ENCODE data around the gene PLIN5. TPM values are rescaled to one million over a fixed set of nuclear protein-coding genes. Genes with fewer than 3 reads are reported as not detected.

PLIN5 gene
- total RNA-seq, 1 experiment from 2014 or later = 3.9 TPM

GRCh38 chr19:4538601-4538954 lies 3.6 kb upstream of the PLIN5 start:
- no peak for TF ChIP-seq CTCF (conservative IDR thresholded peaks at IDR 0.05)
- H3K4me1 ChIP-seq (ENCODE audit: insufficient read depth, low read length) = no peaks in the 10 kb centered on the region
- H3K36me3 Mint-ChIP-seq (ENCODE audit: insufficient read depth in 1 of 3, low read depth in 3 of 3) = no peaks in the 10 kb centered on the region

More at GRCh38 chr19:4538601-4538954, 3.6 kb upstream of the PLIN5 start:
- no peak overlapping the region for H3K4ac ChIP-seq (ENCODE audit: low read depth, low read length)
- H3K9ac ChIP-seq (ENCODE audit: extremely low read depth, insufficient read length, low read length) = no peak overlapping the region
- H4K5ac ChIP-seq (ENCODE audit: insufficient read length, low read depth, low read length) = no peak overlapping the region
- no peaks in the 10 kb centered on the region for H3K79me1 ChIP-seq (ENCODE audit: insufficient read depth, low read depth, low read length, poor library complexity, severe bottlenecking)
- Mint-ChIP-seq H3K9me3 (peaks cover 0 to 4% of the 10 kb centered on the region in 2 experiments; a peak in 2 of 5 replicates), H3K27ac (no peak overlapping the region), H3K4me1 (peaks cover 6 to 15% of the 10 kb centered on the region in 2 experiments), H3K4me3 (no peak overlapping the region), H3K27me3 (ENCODE audit: low read depth) (peaks cover 42% of the 10 kb centered on the region)
- H3K56ac ChIP-seq (ENCODE audit: insufficient read length, low read depth, low read length) = no peak overlapping the region
- H4K91ac ChIP-seq (ENCODE audit: insufficient read length, low read depth, low read length) = no peak overlapping the region
- no peak overlapping the region for H2AK5ac ChIP-seq (ENCODE audit: insufficient read length, low read length)
- no peaks in the 10 kb centered on the region; the same call in 1 of the 2 replicates for H3K27me3 ChIP-seq (ENCODE audit: insufficient read depth, low read length)
- no peaks in the 10 kb centered on the region for H4K20me1 ChIP-seq (ENCODE audit: control insufficient read depth, insufficient read depth, insufficient read length)
- H2BK20ac ChIP-seq (ENCODE audit: low read depth, low read length, poor library complexity, severe bottlenecking) = no peak overlapping the region
- no peak overlapping the region for H3K23ac ChIP-seq (ENCODE audit: insufficient read length, low read depth, low read length)
- H2BK12ac ChIP-seq (ENCODE audit: insufficient read length, low read depth, low read length) = no peak overlapping the region
- peaks cover 3% of the 10 kb centered on the region for H3K23me2 ChIP-seq (ENCODE audit: insufficient read length, low read depth, low read length, poor library complexity, severe bottlenecking)
- WGBS (ENCODE audit: extremely low coverage, insufficient read length, low lambda C conversion rate) = no CpG with 5 or more reads among the region's 13 CpGs
- no peak overlapping the region for H3K14ac ChIP-seq (ENCODE audit: insufficient read depth, low read length)
- H2BK120ac ChIP-seq (ENCODE audit: low read depth, low read length, poor library complexity, severe bottlenecking) = no peak overlapping the region
- no peak overlapping the region for H3K27ac ChIP-seq (ENCODE audit: insufficient read length, low read depth, low read length)
- no peak overlapping the region for H3T11ph ChIP-seq (ENCODE audit: low read length)
- no peak overlapping the region for H2BK5ac ChIP-seq (ENCODE audit: insufficient read length, low read length)
- no peak overlapping the region for H2AFZ ChIP-seq (ENCODE audit: low read length)
- no peak overlapping the region for H2BK15ac ChIP-seq (ENCODE audit: low read depth, low read length)
- H4K8ac ChIP-seq (replicated peaks; ENCODE audit: insufficient read length, low read depth, low read length) = no peak overlapping the region
- no peak for DNase-seq
- H3K4me2 ChIP-seq (ENCODE audit: insufficient read depth, insufficient read length, low read length) = no peak overlapping the region
- H3K9me3 ChIP-seq (ENCODE audit: control insufficient read depth, low read depth, low read length) = no peaks in the 10 kb centered on the region
- H3K18ac ChIP-seq (ENCODE audit: insufficient read length, low read depth, low read length) = no peak overlapping the region
- no peaks in the 10 kb centered on the region for H3K79me2 ChIP-seq (ENCODE audit: insufficient read depth, low read length)
